SK-N-SH (cell line): Measurements from ENCODE around the gene PRR16. TPM values are rescaled to one million over a fixed set of nuclear protein-coding genes. Genes with fewer than 3 reads are reported as not detected.

Experiments
- CHD2 ChIP-seq: fragments of 150-350 bp; IDR thresholded peaks from 2 replicates; pipeline ENCODE4 v1.6.1; 2018; ENCODE audit warnings: low read length; ENCODE audit not compliant: partially characterized antibody
- EP300 ChIP-seq, 2 experiments: IDR thresholded peaks; 2 replicates each; pipeline versions ENCODE4 v1.4.0 to v1.6.1; 2012; ENCODE audit warnings: borderline replicate concordance in 1 of 2, low read depth in 1 of 2, low read length in 1 of 2
- FOXM1 ChIP-seq: IDR thresholded peaks from 2 replicates; pipeline ENCODE4 v1.4.0; 2012; ENCODE audit warnings: low read depth, mild to moderate bottlenecking
- GATA2 ChIP-seq: sonication (generic); formaldehyde crosslinking; IDR thresholded peaks from 2 replicates; pipeline ENCODE4 v1.5.0; 2020; ENCODE audit warnings: mild to moderate bottlenecking, missing genetic modification reagents
- IRF3 ChIP-seq: fragments of 150-350 bp; IDR thresholded peaks from 2 replicates; pipeline ENCODE4 v1.6.1; 2016; ENCODE audit warnings: mild to moderate bottlenecking, low read depth, low read length
- MAX ChIP-seq: IDR thresholded peaks from 2 replicates; pipeline ENCODE4 v1.4.0; 2012; ENCODE audit warnings: low read depth
- MEF2A ChIP-seq: IDR thresholded peaks from 2 replicates; pipeline ENCODE4 v1.4.0; 2012; ENCODE audit warnings: low read depth, borderline replicate concordance
- MXI1 ChIP-seq: IDR thresholded peaks from 2 replicates; pipeline ENCODE4 v1.6.1; 2012; ENCODE audit warnings: mild to moderate bottlenecking, low read depth, low read length, improper control_type of control experiment
- PBX3 ChIP-seq: IDR thresholded peaks from 2 replicates; pipeline ENCODE4; 2012
- REST ChIP-seq: IDR thresholded peaks from 2 replicates; pipeline ENCODE4 v1.6.1; 2012; ENCODE audit warnings: mild to moderate bottlenecking, low read depth, low read length, moderate library complexity
- RFX5 ChIP-seq: IDR thresholded peaks from 2 replicates; pipeline ENCODE4 v1.6.1; 2012; ENCODE audit warnings: mild to moderate bottlenecking, improper control_type of control experiment, low read length
- RXRA ChIP-seq: IDR thresholded peaks from 2 replicates; pipeline ENCODE4 v1.4.0; 2012; ENCODE audit warnings: low read depth, mild to moderate bottlenecking, borderline replicate concordance
- USF1 ChIP-seq: IDR thresholded peaks from 2 replicates; pipeline ENCODE4 v1.4.0; 2012; ENCODE audit warnings: low read depth, borderline replicate concordance
- USF2 ChIP-seq: fragments of 150-350 bp; IDR thresholded peaks from 2 replicates; pipeline ENCODE4 v1.6.1; 2017; ENCODE audit warnings: antibody characterized with exemption, low read length, low read depth, borderline replicate concordance
- YY1 ChIP-seq: IDR thresholded peaks from 2 replicates; pipeline ENCODE4 v1.4.0; 2012; ENCODE audit warnings: low read depth, mild to moderate bottlenecking
- polyA plus RNA-seq, 3 experiments: library from polyadenylated mRNA; depleted of rRNA; stranded (reverse); fragments of >200 nt; gene quantifications; 2 replicates each; pipeline ENCODE4 v1.2.3, GENCODE V29; 2012

PRR16 gene
- polyA plus RNA-seq, 1 of the 3 experiments (the other 2 are of a cell fraction): 26.7 TPM

GRCh38 chr5:120446068-120446492, 18.0 kb upstream of the PRR16 start (continued):
- TF ChIP-seq REST: no peak
- TF ChIP-seq FOXM1: 0 out of 2 replicates have a peak, but pooled peaks have one; percentile 29
- TF ChIP-seq MAX: peak; percentile 33; the same call in 1 of the 2 replicates
- no peak for TF ChIP-seq USF2
- no peak for TF ChIP-seq RXRA
- no peak for TF ChIP-seq IRF3
- 0 out of 2 replicates have a peak, but pooled peaks have one; percentile 16 for TF ChIP-seq YY1
- TF ChIP-seq RFX5: no peak
- no peak for TF ChIP-seq GATA2 (CRISPR knock-in tag)
- peak; percentile 31; the same call in 1 of the 2 replicates for TF ChIP-seq PBX3
- no peak for TF ChIP-seq MXI1
- no peak for TF ChIP-seq USF1
- TF ChIP-seq EP300 (IDR thresholded peaks at IDR 0.05; ENCODE audit: borderline replicate concordance in 1 of 2, low read depth in 1 of 2, low read length in 1 of 2): peak in 1 of 2 experiments; percentile 60; a peak in 1 of 4 replicates
- TF ChIP-seq MEF2A: 0 out of 2 replicates have a peak, but pooled peaks have one; percentile 27
- no peak for TF ChIP-seq CHD2
